HTERT RPE-1 (cell line): ENCODE results near the gene FOXR1.
"Not testable (repeated sequence)": the region's sequence is repeated elsewhere in the genome, so short reads cannot be mapped to it uniquely, and the experiment has no call there.

ENCODE experiments used
- in situ Hi-C: fragments of 300-500 bp; cut with MboI; formaldehyde crosslinking; loops from 4 replicates; pipeline ENCODE4 v1.14.3; 2020; ENCODE audit warnings: low sequenced_read_pairs

Gene FOXR1

GRCh38 chr11:118988280-118988679 is 16.7 kb downstream of the FOXR1 start:
- in situ Hi-C loops = no loop called here

GRCh38 chr11:118991486-118992038 is 20.0 kb downstream of the FOXR1 start:
- in situ Hi-C loops = not testable (repeated sequence)

- in situ Hi-C loops = no loop called here
Measured at GRCh38 chr11:118996926-118997626, 25.5 kb downstream of the FOXR1 start.

- in situ Hi-C loops = no loop called here
Measured at GRCh38 chr11:118997627-118998387, 26.2 kb downstream of the FOXR1 start, which contains the start of gene CENATAC. Gene CENATAC, plus strand, starts transcription at chr11:118998138. Its CDS starts 60 bp downstream, at chr11:118998198.

GRCh38 chr11:118998388-118998717 is 26.8 kb downstream of the FOXR1 start:
- in situ Hi-C loops = no loop called here

- in situ Hi-C loops = no loop called here
Measured at GRCh38 chr11:118998822-118999221, 27.3 kb downstream of the FOXR1 start.

GRCh38 chr11:119000906-119001305 is 29.3 kb downstream of the FOXR1 start:
- in situ Hi-C loops = no loop called here

- in situ Hi-C loops = no loop called here
Measured at GRCh38 chr11:119006656-119007055, 35.1 kb downstream of the FOXR1 start.

- in situ Hi-C loops = no loop called here
Measured at GRCh38 chr11:119011476-119012053, 40.0 kb downstream of the FOXR1 start.

- in situ Hi-C loops = no loop called here
Measured at GRCh38 chr11:119012629-119013170, 41.1 kb downstream of the FOXR1 start.

GRCh38 chr11:119014209-119014924 is 42.8 kb downstream of the FOXR1 start:
- in situ Hi-C loops = no loop called here

GRCh38 chr11:119015054-119015611 is 43.6 kb downstream of the FOXR1 start:
- in situ Hi-C loops = no loop called here

GRCh38 chr11:119016216-119017009 is 44.9 kb downstream of the FOXR1 start:
- in situ Hi-C loops = no loop called here

GRCh38 chr11:119017377-119017776 is 45.8 kb downstream of the FOXR1 start:
- in situ Hi-C loops = not testable (repeated sequence)

- in situ Hi-C loops = no loop called here
Measured at GRCh38 chr11:119018074-119018938, 46.7 kb downstream of the FOXR1 start, which contains the start of the genes RPS25 and TRAPPC4. Gene RPS25, minus strand, starts transcription at chr11:119018343. Its CDS starts 59 bp downstream, at chr11:119018284. Gene TRAPPC4, plus strand, starts transcription at chr11:119018766. Its CDS starts 30 bp downstream, at chr11:119018796.

- in situ Hi-C loops = no loop called here
Measured at GRCh38 chr11:119019996-119020395, 48.4 kb downstream of the FOXR1 start.

- in situ Hi-C loops = no loop called here
Measured at GRCh38 chr11:119021631-119022030, 50.1 kb downstream of the FOXR1 start.

- in situ Hi-C loops = no loop called here
Measured at GRCh38 chr11:119023741-119024140, 52.2 kb downstream of the FOXR1 start.
